NOMO-1 (cell line): ENCODE data around the gene PRKCZ.
"Not testable (repeated sequence)": the region's sequence is repeated elsewhere in the genome, so short reads cannot be mapped to it uniquely, and the experiment has no call there.

Source experiments
- DNase-seq, 2 experiments: peaks; one replicate each; lab custom pipeline; 2025; ENCODE audit not compliant: unreplicated experiment in 2 of 2; lab: John Stamatoyannopoulos, UW

PRKCZ gene

DNA sequence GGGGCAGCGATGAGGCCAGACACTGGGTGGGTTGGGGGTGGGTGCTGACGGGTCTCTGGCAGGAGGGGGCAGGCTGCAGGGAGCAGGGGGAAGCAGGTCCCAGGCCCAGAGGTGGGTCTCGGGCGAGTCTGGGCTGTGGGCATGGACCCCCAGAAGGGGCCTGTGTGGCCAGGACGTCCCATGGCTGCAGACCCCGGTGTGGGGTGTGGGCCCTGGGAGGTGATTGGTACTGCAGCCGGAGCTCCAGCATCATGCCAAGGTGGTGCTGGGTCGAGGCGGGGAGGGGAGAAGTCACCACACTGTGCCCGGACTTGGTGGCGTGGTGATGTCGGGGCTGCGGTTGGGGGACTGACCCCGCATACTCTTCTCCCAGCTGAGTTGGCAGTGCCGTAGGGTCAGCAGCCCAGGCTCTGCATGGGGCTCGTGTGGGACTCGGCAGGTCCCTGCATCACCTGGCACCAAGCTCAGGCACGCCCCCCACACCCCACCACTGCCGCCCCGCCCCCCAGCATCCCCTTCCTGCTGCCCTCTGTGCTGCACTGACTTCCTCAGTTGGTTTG is 31.2 kb downstream of the PRKCZ start:
- no peak for DNase-seq

DNA sequence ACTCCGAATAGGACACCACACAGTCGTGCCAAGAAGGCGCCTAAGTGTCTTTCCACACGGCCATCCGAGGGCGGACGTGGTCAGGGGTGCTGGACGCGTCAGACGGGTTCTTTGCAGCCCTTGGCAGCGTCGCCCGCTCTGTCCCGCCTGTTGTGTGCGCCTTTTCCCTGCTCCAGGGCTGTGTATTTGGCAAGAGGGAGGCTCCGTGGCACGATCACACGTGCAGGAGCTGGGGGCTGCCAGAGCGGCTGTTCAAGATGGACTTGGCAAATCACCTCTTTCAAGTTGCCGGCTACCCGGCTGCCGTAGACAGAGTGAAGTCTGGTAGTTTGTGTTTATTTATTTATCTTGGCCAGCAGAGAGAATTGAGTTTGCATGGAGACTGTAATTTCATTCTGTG is 31.9 kb downstream of the PRKCZ start:
- no peak for DNase-seq

DNA sequence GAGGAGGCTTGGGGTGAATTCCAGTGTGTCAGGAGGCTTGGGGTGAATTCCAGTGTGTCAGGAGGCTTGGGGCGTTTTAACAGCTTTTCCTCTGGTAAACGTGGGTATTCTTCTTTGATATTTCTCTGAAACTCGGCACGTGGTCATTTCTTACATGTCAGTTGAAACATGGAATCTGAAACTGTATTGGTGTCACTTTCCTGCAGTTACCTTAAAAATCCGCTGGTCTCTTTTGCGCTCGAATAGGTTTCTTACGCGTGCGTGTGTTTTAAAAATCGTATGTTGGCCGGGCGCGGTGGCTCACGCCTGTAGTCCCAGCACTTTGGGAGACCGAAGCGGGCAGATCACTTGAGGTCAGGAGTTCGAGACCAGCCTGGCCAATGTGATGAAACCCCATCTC is 33.5 kb downstream of the PRKCZ start:
- DNase-seq, result no peak

DNA sequence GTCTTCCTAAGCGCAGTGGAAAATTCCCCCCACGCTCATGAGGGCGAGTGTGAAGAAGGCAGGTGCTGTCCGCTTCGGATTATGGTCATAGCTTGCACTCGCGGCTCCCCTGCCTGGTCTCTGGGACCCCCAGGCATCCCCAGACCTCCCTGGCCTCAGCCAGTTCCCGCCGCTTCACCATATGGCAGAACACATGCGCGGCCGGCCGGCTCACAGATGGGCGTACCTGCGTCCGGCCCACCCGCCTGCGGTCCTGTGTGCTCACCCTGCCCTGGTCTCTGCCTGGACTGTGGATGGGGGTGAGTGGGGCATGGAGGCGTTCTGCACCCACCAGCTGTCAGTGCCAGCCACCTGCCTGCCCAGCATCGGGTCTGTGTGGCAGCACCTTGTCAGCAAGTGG is 34.1 kb downstream of the PRKCZ start:
- no peak for DNase-seq

DNA sequence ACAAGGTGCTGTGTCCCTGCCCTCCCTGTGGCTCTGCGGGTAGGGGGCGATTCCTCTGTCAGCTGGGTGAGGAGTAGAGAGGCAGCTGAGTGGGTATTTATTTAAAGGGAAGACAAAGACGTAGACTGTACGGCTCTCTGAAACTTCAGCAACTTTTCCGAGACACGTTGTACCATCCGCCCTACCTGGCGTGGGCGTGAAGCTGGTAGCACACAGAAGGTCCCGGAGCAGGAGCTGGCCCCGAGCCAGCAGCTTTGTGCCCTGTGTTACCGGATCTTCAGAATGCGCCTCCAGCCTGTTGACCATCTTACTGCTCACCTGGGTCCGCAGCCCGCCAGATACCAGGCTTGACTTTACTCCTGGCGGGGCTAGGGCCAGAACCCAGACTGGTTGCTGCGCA is 34.9 kb downstream of the PRKCZ start:
- no peak for DNase-seq

DNA sequence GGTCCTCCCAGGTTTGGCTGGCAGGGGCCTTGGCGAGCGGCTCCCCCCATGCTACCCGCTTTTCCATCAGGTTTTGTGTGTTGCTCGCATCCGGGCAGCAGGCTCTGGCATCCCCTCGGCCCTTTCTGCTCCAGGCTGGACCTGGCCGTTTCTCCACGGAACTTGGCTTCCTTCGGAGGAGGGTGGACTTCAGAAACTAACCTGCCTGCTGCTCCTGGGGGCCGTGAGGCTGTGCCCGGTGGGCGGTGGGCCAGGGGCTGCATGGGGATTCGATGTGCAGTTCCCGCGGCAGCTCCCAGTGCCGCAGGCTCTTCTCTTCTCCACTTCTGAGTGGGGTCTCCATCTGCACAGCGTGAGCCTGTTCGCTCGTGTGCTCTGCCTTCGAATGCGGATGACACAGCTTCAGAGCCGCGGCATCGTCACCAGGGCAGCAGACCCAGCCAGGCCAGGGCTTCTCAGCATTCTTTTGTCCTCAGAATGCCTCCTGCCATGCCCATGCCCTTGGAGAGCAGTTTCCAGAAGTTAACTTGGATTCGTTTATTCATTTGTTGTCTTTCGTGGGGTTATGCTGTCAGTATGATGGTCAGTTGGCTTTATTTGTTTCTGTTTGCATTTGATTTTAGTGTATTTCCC is 36.4 kb downstream of the PRKCZ start:
- DNase-seq, result no peak

DNA sequence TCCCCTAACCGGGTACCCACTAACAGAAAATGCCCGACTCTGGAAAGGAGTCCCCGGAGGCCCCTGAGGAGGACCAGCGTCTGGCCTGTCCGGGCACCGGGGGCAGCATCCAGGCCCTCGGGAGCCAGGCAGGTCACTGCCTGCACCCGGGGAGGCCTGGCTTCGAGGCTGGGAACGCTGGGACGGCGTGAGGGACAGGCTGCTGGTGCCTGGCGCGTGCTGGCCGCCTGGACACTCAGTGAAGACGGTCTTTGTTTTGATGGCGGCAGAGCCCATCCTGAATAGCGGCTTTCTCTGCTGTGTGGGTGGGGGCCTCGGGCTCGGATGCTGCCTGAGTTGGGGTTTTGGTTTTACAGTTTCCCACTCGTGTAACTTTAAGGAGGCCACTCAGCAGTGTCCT is 37.6 kb downstream of the PRKCZ start:
- no peak for DNase-seq

DNA sequence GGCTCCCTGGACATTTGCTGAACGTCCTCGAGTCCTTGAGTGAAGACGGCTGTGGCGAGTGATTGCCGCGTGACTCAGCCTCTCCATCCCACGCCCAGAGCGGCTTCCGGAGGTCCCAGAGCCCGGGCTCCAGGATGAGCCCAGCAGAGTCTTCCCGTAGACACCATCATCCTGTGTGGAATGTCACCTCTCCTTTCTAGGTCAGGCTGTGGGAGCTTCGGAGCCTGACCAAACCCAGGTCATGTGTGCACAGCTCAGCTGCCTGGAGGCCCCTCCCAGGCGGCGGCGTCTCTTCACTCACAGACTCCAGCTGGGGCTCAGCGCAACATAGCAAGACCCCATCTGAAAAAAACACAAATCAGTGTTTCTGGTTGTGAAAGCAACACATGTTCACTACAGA is 38.2 kb downstream of the PRKCZ start:
- no peak for DNase-seq

DNA sequence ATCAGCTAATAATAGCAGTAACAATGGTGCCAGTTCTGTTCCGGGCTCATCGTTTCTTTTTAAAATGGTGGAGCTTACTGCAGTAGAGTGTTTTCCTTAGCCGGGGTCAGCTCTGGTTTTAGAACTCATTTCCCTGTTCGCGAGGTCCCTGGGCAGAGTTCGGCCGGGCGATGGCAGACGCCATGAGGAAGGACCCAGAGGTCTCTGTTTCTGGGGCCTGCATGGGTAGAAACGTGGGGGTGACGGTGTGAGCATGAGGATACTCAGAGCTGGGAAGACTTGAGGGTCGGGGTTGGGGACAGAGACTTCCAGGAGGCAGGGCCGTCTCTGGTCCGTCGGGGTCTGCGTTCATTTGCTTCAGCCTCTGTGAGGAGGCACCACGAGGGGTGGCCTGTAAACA is 38.8 kb downstream of the PRKCZ start:
- DNase-seq, result no peak

DNA sequence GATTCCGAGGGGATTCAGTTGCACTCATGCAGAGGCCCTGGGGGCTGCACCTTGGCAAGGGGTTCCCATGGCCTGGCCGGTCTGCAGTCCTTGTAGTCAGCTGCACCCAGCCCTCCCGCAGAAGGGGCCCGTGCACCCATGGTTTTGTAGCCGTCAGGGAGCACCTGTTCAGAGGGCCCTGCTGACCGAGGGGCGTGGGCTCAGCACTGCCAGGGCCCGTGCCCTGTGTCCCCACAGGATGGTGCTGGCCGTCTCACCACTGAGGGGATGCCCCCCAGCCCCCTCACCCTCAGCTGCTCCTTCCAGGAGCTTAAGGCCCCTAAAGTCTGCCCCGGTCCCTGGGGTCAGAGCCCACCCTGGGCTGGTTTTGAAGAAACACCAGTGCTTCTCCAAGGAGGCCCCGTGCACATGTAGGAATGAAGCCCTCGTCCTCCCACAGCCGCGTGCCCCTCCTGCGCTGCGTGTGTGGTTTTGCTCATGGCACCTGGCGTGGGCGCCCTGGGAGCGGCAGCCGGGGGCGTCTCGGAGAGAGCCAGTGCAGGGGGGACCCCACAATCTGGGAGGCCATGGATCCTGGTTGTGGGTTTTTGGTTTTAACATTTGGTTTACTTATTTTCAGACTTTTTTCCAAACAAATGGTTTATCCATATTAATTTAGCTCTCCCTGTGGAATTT is 40.1 kb downstream of the PRKCZ start:
- no peak for DNase-seq

DNA sequence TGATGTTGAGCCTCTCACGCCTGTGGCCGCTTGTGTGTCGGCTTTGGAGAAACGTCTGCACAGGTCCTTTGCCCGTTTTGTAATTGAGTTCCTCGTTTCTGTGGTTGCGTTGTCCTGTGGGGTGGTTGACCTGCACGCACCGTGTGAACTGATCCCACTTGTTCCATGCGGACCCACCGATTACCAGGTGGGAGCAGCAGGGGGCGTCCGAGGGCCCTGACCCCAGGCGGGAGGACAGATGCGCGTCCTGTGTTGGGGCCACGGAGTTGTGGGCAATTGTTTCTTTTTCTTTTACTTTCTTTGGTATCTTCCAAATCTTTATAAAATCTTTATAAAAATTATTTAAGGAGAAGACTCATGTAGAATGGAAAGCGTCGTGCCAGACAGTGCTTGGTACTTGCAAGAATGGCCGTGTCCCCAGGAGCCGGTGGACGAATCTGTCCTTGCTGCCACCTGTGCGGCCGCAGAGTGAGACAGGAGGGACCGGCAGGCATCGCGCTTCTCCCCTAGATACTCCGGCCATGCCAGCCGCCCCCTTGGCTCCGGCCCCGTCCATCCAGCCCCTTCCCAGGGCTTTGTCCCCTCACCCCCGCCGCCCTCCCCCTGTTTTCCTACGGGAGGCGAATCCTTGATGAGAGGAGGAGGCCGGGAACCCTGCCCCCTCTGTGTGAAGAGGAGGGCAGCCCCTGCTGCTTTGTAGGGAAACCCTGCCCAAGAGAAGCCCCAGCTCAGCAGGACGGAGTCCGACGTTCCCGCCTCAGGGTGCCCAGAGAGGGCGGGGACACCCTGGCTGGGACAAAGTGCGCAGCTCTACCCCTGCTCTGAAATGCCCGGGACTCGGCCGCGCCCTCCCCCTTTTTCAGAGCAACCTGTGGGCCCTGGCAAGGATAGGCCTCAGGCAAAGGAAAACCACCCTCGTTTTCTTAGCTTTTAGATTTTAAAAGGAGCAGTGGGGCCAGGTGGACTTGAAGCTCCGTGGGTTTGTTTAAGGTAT is 41.7 kb downstream of the PRKCZ start:
- DNase-seq, result peak; percentile 70 to 74

DNA sequence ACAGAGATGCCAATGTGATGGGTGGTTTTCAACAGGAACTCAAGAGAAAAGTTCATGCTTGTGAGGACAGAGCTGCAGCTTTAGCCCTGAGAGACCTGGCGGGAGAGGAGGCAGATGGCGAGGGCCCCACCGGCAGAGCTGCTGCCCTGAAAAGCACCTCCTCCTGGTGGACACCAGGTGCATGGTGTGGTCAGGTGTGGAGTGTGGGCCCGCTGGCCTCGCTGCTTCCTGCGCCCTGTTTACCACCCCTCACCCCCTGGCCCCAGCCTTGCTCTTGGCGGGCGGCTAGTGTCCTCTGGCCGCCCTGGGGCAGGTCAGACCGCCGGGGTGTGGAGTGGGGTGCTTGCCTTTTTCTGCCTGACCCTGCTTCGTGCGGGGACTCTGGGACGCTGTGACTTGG is 42.8 kb downstream of the PRKCZ start:
- DNase-seq, result no peak

DNA sequence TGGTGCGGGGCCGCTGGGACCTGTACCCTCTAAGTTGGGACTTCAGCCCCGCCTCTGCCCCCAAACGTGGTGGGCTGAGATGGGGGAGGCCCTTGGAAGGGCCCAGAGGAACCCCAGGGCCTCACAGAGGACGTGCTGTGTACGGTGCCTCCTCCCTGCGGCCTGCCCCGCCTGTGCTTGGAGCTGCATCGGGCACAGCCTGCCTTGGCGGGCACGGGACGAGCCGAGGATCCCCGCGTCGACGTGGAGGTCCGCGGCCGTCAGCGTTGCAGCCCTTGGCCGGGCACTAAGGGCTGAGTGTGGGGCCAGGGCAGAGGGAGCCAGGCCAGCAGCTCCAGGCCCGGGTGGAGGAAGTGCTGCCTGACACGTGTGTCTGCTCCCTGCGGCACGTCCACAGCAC is 43.4 kb downstream of the PRKCZ start:
- no peak for DNase-seq

DNA sequence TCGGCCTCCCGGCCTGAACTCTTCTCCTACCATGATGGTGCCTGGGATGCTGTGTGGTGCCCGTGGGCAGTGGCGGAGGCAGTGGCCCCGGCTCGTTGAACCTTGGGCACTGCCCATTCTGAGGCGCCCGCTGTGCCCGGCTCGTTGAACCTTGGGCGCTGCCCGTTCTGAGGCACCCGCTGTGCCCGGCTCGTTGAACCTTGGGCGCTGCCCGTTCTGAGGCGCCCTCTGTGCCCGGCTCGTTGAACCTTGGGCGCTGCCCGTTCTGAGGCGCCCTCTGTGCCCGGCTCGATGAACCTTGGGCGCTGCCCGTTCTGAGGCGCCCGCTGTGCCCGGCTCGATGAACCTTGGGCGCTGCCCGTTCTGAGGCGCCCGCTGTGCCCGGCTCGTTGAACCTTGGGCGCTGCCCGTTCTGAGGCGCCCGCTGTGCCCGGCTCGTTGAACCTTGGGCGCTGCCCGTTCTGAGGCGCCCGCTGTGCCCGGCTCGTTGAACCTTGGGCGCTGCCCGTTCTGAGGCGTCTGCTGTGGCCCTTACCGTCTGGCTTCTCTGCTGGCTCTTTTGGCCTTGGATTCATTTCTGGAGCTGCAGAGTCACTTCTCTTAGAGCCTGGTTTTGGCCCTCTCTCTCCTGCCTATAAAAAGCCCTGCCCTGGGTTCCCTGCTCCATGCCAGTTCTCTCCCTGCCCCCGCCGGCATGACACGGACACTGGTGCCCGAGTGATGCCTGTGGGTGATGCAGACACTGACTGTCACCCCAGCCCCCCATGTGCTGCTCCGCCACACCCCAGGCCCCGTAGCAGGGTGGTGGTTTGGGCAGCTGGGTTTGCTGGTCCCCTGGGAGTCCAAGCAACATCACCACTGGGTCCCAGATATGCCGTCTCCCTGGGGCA is 44.3 kb downstream of the PRKCZ start:
- not testable (repeated sequence) for DNase-seq

DNA sequence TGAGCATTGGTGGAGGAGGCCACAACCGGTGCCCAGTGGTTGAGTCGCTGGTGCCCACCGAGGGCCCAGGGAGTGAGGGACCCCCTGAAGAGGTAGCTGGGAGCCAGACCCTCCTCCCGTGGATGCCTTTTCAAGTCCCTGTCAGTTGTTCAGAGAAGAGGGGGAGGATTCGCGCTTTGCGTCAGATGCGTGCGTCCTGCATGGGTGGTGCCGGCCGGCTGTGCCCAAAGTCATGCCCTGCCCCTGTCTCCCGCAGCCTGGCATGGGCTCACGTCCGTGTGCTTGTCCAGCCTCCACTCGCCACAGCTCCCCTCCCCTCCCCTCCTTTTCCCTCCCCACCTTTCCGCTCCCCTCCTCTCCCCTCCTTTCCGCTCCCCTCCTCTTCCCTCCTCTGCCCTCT is 45.2 kb downstream of the PRKCZ start:
- DNase-seq, result no peak

DNA sequence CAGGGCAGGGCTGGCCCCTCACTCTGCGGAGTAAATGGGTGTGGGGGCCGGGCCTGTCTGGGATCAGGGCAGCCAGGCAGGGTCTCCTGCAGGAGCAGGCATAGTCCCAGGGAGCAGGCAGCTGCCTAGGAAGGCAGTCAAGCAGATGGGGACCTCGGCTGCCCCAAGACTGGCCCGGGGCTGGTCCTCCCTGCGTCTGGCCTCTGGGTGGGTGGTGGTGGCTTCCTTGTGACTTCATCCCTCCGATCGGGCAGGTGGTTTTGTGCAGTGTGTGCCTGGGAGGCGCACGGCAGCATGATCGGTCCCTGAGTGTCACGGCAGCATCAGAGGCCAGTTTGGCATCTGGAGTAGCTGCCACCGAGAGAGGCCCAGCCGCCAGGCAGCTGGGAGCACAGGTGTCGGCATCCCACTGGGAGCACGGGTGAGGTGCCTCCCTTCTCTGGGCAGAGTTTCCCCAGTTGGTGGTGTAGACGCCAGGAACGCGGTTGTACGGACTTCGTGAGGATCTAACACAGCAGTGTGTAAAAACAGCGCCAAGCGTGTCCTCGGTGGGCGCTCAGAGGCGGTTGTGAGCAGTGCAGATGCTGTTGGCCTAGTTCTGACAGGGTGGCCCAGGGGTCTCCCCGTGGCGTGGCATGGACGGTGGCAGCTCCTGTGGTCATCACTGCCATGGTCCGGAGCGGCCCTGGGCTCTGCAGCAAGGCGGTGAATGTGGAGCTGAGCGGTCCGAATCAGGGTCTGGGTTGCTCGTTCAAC is 45.9 kb downstream of the PRKCZ start:
- DNase-seq, result no peak

DNA sequence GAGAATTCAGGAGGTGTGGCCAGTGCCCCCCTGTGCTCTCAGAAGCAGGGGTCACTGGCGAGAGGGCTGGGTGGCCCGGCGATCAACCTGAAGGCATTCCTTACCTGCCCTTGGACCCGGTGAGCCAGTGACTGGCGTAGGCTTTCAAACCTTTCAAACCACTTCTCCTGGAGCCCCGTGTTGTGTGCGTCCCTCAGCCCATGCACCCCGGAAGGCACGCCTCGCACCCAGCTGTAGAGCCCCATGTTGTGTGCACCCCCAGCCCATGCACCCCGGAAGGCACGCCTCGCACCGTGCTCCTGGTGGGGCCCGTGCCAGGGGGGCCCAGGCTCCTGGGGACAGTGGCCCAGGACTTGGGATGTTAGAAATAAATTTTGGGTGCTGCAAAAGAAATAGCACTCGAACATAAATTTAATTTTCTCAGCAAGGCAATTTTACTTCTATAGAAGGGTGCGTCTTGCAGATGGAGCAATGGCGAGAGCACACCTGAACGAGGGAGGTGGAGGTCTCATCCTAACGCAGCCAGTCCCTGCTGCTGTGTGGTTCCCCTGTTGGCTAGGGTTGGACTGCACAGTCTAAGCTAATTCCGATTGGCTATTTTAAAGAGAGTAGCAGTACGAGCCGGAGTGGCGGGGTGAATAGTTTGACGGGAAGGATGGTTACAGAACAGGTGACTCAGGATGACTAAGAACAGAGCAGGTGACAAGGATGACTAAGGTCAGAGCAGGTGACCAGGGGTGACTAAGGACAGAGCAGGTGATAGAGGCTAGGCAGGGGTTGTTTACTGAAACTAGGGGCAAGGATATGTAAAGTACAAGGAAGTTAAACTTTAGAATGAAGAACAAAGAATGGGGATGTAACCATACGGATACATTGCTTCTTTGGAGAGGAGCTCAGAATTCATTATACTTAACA is 47.4 kb downstream of the PRKCZ start:
- DNase-seq, result no peak

DNA sequence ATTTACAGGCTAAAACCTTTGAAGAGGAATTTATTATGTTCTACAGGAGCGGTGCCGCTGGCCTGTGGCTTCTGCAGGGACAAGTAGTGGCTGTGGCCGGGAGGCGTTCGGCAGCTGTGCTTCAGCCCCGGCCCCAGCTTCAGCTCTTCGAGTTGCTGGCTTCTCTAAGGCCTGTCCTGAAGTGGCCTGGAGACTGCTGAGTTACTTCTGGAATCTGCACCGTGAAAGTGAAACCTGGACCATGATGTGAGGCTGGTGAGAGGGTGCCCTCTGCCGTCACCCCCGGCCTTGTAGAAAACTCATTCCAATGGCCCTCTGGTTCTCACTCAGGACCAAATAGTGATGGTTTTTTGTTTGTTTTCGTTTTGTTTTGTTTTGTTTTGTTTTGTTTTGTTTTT is 48.1 kb downstream of the PRKCZ start:
- DNase-seq, result no peak
